HG02678 (cell line): ENCODE data around the gene GPR63.

Source experiments
- ATAC-seq: cut with Tn5 transposase; IDR thresholded peaks from one replicate; pipeline ENCODE4 v1.9.1; 2021; ENCODE audit warnings: mild to moderate bottlenecking, moderate library complexity; ENCODE audit not compliant: unreplicated experiment

The GPR63 gene

GRCh38 chr6:96837081-96837971 lies at the start of gene GPR63:
Gene GPR63 (minus strand): TSS chr6:96837477. CDS start chr6:96799731, 37,746 bp downstream.
- peak; percentile 92 for ATAC-seq

- ATAC-seq = no peak
These were observed 49.2 kb upstream of the GPR63 start for GRCh38 chr6:96886519-96886918.

DNA sequence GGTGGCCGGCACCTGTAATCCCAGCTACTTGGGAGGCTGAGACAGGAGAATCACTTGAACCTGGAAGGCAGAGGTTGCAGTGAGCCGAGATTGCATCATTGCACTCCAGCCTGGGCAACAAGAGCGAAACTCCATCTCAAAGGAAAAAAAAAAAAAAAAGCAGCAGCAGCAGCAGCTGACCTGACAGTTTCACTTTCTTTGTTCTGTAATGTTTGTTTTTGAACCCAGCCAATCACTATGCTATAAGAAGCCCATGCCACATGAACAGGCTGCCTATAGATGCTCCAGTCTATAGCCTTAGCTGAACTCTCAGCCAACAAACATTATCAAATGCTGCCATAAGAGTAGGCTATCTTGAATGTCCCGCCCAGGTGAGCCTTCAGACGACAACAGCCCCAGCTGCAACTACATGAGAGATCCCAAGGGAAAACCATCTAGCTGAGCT lies 47.9 kb upstream of the GPR63 start:
- ATAC-seq = peak; percentile 90

DNA sequence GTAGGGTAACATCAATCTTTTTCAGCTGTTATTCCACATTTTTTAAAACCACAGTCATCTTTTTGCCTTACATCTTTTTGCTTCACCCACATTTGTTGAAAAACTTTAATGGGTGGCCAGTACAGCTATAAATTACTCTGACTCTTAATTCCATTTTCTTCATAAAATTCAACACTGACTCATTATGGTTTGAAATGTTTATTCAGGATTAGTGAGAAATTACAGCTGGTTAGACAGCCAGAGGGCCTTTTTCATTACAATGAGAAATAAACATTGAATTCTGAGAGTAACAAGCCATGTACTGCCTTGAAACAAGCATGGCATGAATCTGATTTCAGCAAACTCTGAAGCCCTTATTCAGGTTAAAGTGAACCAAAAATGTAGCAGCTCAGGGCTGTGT lies 40.9 kb upstream of the GPR63 start:
- ATAC-seq = no peak

DNA sequence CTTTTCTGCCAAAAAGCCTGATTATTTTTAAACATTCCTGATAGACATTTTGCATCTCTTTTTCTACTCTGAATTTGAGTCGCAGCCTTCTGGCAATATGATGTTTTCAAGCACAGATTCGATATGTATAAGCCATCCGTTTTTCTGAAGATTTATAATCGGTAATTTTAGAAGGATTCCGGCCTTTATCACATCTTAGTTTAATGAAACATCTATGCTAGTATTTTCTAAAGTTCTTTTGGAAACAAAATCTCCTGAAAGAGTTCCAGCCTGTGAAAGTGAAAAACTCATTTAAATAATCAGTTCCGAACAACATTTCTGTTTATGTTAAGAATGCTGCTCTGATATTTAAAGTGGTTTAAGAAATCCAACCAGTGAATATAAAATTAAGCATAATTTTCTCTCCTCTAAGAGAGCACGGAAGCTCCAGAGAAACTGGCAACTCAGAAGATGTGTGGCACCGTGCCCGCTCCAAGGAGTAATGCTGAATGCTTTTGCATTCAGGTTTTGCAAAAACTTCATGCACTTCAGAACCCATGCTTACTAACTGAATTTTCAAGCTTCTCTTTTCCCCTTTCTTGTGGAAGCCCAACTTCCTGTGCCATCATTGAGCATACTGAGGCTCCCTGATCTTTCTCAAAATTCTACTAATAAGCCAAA lies 39.7 kb upstream of the GPR63 start:
- ATAC-seq = no peak

DNA sequence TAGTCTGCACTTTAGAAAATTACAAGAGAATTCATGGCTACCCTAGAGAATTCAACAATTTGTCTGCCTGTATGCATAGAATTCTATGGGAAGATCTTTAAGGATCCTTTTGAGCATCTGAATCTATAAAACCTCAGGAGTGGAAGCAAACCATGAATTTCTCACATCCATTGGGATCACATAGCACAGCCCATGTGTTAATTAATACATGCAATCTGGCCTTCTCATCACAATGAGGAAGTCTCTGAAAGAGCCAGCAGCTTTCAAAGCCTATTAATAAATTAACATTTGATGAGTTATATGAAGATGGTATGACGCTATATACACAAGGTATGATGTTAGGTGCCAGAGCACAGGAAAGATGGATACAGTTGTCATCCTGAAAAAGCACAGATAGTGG lies 35.7 kb upstream of the GPR63 start:
- ATAC-seq = no peak

DNA sequence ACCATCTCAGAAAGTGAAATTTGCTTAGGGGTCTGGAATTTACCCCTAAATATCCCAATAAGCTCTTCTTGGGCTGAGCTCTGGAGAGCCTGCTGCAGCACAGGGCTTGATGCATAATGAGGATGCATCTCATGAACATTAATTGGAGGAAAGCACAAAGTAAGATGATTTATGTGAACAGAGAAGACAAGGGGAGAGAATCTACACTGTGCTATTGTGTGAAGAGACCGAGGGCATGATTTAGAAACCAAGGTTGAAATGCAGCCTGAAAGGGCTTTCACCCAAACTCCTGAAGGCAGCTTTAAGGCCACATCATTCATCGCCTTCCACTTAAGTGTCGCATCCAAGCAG lies 27.8 kb upstream of the GPR63 start:
- no peak for ATAC-seq

DNA sequence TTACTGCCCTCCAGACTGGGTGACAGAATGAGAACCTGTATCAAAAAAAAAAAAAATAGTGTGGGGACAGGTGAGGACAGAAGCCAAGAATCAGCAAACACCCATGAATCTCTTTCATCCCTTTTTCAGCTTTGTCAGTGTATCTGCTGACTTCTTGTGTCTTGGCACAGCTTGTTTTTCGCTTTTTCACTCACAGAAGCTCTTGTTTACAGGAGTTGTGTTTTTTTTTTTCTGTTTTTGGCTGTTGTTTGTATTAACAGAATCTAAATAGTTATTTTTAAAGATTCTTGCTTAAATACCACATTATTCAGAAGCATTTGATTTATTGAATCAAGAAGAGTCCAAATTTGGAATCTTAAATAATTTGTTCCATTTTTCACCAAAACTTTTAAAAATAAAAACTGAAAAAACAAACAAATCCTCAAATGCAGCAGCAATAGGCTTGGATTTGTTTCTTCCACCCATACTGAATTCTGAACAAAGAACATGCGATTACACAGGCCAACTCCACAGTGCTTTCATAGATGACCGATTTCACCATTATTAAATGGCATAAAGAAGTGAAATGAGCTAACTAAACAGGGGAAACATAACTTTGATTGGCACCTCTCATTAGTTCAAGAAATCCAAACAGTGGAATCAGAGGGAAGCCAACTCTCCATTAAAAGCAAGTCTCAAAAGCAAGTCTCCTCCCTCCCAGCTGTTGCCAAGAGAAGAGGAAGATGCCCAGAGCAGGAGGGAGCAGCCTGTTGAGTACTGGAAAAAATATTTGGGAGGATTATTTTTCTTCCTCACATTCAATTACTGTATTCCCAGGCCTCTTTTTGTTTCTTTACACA lies 27.2 kb upstream of the GPR63 start:
- ATAC-seq = no peak

- no peak for ATAC-seq
These were observed 25.3 kb upstream of the GPR63 start for GRCh38 chr6:96862560-96862959.

DNA sequence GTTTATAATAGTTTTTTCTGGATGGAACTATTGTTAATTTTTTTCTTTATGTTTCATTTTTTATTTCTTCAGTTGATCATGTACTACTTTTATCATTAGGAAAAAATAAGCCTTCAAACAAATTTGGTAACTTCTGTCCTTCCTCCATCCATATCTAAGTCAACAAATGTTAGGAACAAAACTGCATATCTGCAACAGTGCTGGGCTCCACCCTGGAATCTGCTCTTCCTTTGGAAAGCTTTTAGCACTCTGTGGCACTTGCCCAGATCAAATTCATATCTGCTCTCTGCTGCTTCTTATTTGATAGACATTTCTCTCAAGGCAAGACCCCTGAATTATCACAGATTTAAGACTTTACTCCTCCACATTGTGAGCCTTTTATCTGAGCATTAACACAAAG lies 24.3 kb upstream of the GPR63 start:
- no peak for ATAC-seq

- ATAC-seq = no peak
These were observed 19.6 kb upstream of the GPR63 start for GRCh38 chr6:96856856-96857255.

DNA sequence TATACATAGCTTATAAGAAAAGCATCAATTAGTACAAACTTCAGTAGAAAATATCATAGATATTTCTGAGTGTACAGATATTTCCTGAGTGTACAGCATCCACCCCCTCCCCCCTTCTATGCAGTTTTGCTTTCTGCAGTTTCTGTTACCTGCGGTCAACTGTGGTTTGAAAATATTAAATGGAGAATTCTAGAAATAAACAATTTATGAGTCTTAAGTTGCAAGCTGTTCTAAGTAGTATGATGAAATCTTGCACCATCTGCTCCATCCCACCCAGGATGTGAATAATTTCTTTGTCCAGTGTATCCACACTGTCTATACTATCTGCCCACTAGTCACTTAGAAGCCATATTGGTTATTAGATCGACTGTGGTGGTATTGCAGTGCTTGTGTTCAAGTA lies 15.8 kb upstream of the GPR63 start:
- no peak for ATAC-seq

- ATAC-seq = no peak
These were observed 15.3 kb upstream of the GPR63 start for GRCh38 chr6:96852605-96853004.

DNA sequence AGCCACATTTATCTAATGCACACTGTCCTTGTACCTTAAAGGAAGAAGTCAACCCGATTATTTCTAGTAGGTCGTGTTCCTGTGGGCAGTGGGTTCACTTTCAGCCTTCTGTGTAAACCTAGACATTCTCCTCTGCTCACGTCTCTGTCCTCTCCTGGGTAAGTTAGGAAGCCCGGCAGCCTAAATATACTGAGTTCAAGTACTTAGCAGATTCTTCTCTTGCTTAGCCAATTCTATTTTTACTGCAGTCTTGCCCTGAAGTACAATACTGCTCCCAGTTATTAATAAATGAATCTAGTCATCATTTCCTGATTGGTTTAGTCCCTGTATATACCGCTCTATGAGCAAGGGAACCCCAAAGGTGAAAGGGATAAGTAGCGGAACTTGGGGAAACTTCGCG lies 14.6 kb upstream of the GPR63 start:
- no peak for ATAC-seq

DNA sequence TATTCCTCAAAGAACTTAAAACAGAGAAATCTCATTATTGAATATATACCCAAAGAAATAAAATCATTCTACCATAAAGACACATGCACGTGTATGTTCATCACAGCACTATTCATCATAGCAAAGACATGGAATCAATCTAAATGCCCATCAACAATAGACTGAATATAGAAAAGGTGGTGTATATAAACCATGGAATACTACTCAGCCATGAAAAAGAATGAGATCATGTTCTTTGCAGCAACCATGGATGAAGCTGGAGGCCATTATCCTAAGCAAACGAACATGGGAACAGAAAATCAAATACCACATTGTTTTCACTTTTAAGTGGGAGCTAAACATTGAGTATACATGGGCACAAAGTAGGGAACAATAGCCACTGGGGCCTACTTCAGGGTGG lies 12.3 kb upstream of the GPR63 start:
- no peak for ATAC-seq

DNA sequence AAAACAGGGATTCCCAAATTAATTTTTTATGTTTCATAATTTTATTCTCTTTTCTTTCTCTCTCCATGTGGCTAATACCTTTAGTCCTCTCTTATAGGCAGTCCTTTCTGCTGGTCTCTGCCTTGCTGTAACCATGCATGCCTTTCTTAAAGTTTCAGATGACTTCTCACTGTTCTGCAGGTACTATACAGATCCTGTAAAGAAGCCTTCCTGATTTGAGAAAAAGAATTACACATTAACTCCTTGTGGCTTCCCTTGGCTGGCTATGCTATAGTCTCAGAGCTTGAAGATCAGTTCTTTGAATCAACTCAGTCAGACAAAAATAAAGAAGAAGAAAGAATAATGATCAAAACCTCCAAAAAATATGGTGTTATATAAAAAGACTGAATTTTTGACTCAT lies 7.3 kb upstream of the GPR63 start:
- no peak for ATAC-seq

DNA sequence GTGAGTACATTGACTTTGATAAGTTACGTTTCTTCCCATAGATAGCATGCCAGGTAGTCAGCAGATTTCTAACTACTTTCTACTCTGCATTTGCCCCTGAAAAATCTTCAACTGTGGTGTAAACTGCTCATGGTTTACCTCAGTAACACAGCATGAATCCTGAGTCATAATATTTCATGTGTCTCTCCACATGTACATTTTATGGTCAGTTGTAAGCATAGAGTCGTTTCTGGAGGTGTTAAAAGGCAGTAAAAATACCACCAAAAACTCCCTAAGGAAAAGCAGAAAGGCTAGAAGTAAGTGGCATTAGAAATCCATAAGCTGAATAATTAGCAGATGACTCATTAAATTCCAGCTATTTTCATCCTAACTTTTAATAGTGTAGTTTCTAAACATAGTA lies 4.1 kb upstream of the GPR63 start:
- no peak for ATAC-seq

DNA sequence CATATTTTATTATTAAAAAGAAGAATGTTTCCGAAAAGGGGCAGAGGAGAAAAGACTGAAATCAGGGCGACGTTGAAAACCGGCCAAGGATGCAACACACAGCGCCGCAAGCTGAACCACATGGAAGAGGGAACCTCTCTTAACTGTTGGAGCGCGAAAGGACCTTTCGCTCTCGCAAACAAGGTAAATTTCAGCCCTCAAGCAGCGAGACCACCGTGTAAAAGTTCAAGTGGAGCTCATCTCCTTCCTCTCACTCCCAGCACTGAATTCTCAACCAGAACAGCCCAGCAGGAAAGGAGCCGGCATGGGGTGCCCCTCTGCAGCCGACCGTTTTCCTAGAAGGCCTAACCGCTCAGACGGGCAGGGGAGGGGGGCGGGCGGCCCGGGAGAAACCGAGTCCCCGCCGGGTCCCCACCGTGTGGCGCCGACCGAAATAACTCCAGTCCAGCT lies 621 bp downstream of the GPR63 start:
- peak; percentile 16 for ATAC-seq

DNA sequence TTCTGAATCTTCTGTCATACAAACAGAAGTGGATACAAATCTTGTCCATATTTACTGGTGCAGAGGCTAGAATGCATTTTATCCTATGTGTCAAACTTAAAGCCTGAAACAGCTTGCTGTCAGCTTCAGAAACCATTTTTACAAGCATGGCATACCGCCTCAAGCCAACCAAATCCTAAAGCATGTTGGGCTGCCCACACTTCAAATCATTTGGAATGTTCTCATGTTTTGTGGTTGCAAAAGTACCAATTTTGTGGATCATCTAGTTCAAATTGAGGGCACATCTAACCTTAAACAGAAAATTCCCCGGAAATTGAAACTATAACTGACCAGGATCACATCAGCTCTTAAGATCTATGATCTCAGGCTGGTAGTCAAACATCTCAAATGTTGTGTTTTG lies 3.2 kb downstream of the GPR63 start:
- ATAC-seq = no peak

GRCh38 chr6:96832780-96833179 lies 4.5 kb downstream of the GPR63 start:
- no peak for ATAC-seq

DNA sequence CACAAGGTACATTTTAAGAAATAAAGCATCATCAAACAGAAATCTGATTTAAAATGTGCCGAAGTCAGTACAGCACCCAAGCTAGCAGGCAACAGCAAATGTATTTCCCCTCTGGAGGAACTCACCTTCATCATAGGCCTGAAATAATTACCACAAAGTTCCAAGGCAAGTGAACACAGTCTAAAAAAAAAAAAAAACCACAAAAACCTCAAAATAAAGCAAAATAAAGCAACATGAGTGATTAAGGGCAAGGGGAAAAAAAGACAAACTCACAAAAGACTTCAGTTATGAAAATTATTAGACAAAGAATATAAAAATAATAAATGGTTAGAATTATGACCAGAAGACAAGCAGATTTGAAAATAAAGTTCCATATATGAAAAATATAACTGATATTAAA lies 10.4 kb downstream of the GPR63 start:
- ATAC-seq = no peak
